HEK293 (cell line): ENCODE data around the gene ITPA.
A peak's percentile ranks its signal among the peaks of the same experiment; 100 is the strongest.

Experiments used
- EGR2 ChIP-seq: fragments of 450-650 bp; formaldehyde crosslinking; IDR thresholded peaks from 2 replicates; pipeline ENCODE4 v1.5.1; 2016; ENCODE audit warnings: low read depth, missing biosample characterization, missing genetic modification characterization
- GLIS2 ChIP-seq: fragments of 450-650 bp; formaldehyde crosslinking; IDR thresholded peaks from 2 replicates; pipeline ENCODE4 v1.5.1; 2016; ENCODE audit warnings: missing biosample characterization, missing genetic modification characterization
- KLF1 ChIP-seq: fragments of 450-650 bp; formaldehyde crosslinking; IDR thresholded peaks from 2 replicates; pipeline ENCODE4 v1.5.1; 2016; ENCODE audit warnings: missing biosample characterization, missing genetic modification characterization
- KLF16 ChIP-seq: fragments of 450-650 bp; formaldehyde crosslinking; IDR thresholded peaks from 2 replicates; pipeline ENCODE4 v1.5.1; 2017; ENCODE audit warnings: missing biosample characterization, missing genetic modification characterization
- YY1 ChIP-seq: fragments of 450-650 bp; formaldehyde crosslinking; IDR thresholded peaks from 2 replicates; pipeline ENCODE4 v1.5.1; 2018; ENCODE audit warnings: missing biosample characterization, missing genetic modification characterization
- ZBTB17 ChIP-seq: fragments of 450-650 bp; formaldehyde crosslinking; IDR thresholded peaks from 2 replicates; pipeline ENCODE4 v1.5.1; 2016; ENCODE audit warnings: missing biosample characterization, missing genetic modification characterization
- ZBTB21 ChIP-seq: fragments of 450-650 bp; formaldehyde crosslinking; IDR thresholded peaks from 2 replicates; pipeline ENCODE4 v1.5.1; 2017; ENCODE audit warnings: missing biosample characterization, missing genetic modification characterization
- ZFHX2 ChIP-seq: fragments of 450-650 bp; formaldehyde crosslinking; conservative IDR thresholded peaks from 2 replicates; pipeline ENCODE4 v1.5.1; 2016; ENCODE audit warnings: missing biosample characterization, missing genetic modification characterization
- ZNF114 ChIP-seq: fragments of 450-650 bp; formaldehyde crosslinking; IDR thresholded peaks from 2 replicates; pipeline ENCODE4 v1.5.0; 2017; ENCODE audit warnings: missing biosample characterization, missing genetic modification characterization
- ZNF175 ChIP-seq: fragments of 450-650 bp; formaldehyde crosslinking; IDR thresholded peaks from 2 replicates; pipeline ENCODE4 v1.5.1; 2016; ENCODE audit warnings: missing biosample characterization, missing genetic modification characterization
- ZNF2 ChIP-seq: fragments of 450-650 bp; formaldehyde crosslinking; IDR thresholded peaks from 2 replicates; pipeline ENCODE4 v1.5.1; 2016; ENCODE audit warnings: missing biosample characterization, missing genetic modification characterization
- ZNF426 ChIP-seq: fragments of 450-650 bp; formaldehyde crosslinking; IDR thresholded peaks from 2 replicates; pipeline ENCODE4 v1.5.1; 2017; ENCODE audit warnings: missing biosample characterization, missing genetic modification characterization, mild to moderate bottlenecking, inconsistent platforms, moderate library complexity
- ZNF501 ChIP-seq: fragments of 450-650 bp; formaldehyde crosslinking; IDR thresholded peaks from 2 replicates; pipeline ENCODE4 v1.5.1; 2016; ENCODE audit warnings: missing biosample characterization, missing genetic modification characterization
- ZNF621 ChIP-seq: fragments of 450-650 bp; formaldehyde crosslinking; IDR thresholded peaks from 2 replicates; pipeline ENCODE4 v1.5.1; 2017; ENCODE audit warnings: missing biosample characterization, missing genetic modification characterization
- ZNF670 ChIP-seq: fragments of 450-650 bp; formaldehyde crosslinking; IDR thresholded peaks from 2 replicates; pipeline ENCODE4 v1.5.1; 2016; ENCODE audit warnings: missing biosample characterization, missing genetic modification characterization, low read depth
- ZNF76 ChIP-seq: fragments of 450-650 bp; formaldehyde crosslinking; IDR thresholded peaks from 2 replicates; pipeline ENCODE4; 2016; ENCODE audit warnings: low read depth, missing biosample characterization, missing genetic modification characterization, borderline replicate concordance
- ZNF785 ChIP-seq: fragments of 450-650 bp; formaldehyde crosslinking; IDR thresholded peaks from 2 replicates; pipeline ENCODE4 v1.5.1; 2016; ENCODE audit warnings: missing biosample characterization, missing genetic modification characterization
- ZNF791 ChIP-seq: fragments of 450-650 bp; formaldehyde crosslinking; IDR thresholded peaks from 2 replicates; pipeline ENCODE4 v1.5.1; 2016; ENCODE audit warnings: missing biosample characterization, missing genetic modification characterization
- ZSCAN30 ChIP-seq: fragments of 450-650 bp; IDR thresholded peaks from 2 replicates; pipeline ENCODE4 v1.5.1; 2018; ENCODE audit warnings: missing biosample characterization, mild to moderate bottlenecking, missing genetic modification characterization, moderate library complexity
- ZXDB ChIP-seq: fragments of 450-650 bp; formaldehyde crosslinking; IDR thresholded peaks from 2 replicates; pipeline ENCODE4 v1.5.1; 2016; ENCODE audit warnings: missing biosample characterization, missing genetic modification characterization
- TF ChIP-seq, protein P1 (sequence below): fragments of 450-650 bp; formaldehyde crosslinking; IDR thresholded peaks from 2 replicates; pipeline ENCODE4 v1.5.1; 2016; ENCODE audit warnings: missing biosample characterization, missing genetic modification characterization
- TF ChIP-seq, protein P2 (sequence below): fragments of 450-650 bp; formaldehyde crosslinking; optimal IDR thresholded peaks from 2 replicates; pipeline ENCODE3; 2016; ENCODE audit warnings: missing biosample characterization, mild to moderate bottlenecking, missing genetic modification characterization
- TF ChIP-seq, protein P3 (sequence below): fragments of 450-650 bp; formaldehyde crosslinking; IDR thresholded peaks from 2 replicates; pipeline ENCODE4 v1.5.1; 2017; ENCODE audit warnings: missing biosample characterization, missing genetic modification characterization
- TF ChIP-seq, protein P4 (sequence below): fragments of 450-650 bp; formaldehyde crosslinking; conservative IDR thresholded peaks from 2 replicates; pipeline ENCODE4 v1.5.1; 2016; ENCODE audit warnings: low read depth, missing biosample characterization, missing genetic modification characterization
- TF ChIP-seq, protein P5 (sequence below): fragments of 450-650 bp; formaldehyde crosslinking; IDR thresholded peaks from 2 replicates; pipeline ENCODE4 v1.5.1; 2016; ENCODE audit warnings: missing biosample characterization, missing genetic modification characterization
- TF ChIP-seq, protein P6 (sequence below): fragments of 450-650 bp; formaldehyde crosslinking; IDR thresholded peaks from 2 replicates; pipeline ENCODE4 v1.5.1; 2016; ENCODE audit warnings: missing biosample characterization, missing genetic modification characterization

The ITPA gene

DNA sequence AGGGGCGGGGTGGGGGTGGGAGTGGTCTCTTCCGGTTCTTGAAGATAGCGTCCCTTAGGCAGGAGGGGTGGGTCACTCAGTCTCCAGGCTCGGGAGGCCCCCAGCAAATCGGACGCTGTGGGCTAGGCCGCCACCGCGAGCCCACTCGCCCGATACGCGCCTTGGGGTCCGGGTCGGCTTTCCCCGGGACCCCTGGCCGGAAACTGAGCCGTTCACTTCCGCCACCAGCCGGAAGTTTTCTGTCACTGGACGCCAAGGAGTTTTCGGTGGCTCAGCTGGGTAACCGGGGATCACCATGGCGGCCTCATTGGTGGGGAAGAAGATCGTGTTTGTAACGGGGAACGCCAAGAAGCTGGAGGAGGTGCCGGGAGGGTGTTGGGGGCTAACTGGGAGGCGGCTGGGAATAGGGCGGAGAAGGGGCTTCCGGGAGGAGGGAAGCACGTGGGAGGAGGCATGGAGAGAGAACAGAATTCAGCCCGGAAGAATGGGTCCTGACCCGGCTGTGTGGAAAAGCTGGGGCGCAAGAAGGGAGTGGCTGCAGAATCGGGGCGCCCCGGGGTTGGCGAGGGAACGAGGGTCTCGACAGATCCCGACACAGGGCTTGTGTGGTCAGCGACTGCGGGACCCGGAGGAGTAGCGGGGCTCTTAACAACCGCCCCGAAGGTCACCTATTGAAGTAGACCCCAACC, at the start of gene ITPA (continued):
- no peak for TF ChIP-seq ZBTB21 (tag by site-specific recombination)
- peak; percentile 89 for TF ChIP-seq ZXDB
- no peak for TF ChIP-seq ZNF114 (tag by site-specific recombination)
- no peak for TF ChIP-seq KLF16 (tag by site-specific recombination)
- TF ChIP-seq, protein P1, sequence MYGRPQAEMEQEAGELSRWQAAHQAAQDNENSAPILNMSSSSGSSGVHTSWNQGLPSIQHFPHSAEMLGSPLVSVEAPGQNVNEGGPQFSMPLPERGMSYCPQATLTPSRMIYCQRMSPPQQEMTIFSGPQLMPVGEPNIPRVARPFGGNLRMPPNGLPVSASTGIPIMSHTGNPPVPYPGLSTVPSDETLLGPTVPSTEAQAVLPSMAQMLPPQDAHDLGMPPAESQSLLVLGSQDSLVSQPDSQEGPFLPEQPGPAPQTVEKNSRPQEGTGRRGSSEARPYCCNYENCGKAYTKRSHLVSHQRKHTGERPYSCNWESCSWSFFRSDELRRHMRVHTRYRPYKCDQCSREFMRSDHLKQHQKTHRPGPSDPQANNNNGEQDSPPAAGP, result peak; percentile 72; the same call in 1 of the 2 replicates
- TF ChIP-seq, protein P2, sequence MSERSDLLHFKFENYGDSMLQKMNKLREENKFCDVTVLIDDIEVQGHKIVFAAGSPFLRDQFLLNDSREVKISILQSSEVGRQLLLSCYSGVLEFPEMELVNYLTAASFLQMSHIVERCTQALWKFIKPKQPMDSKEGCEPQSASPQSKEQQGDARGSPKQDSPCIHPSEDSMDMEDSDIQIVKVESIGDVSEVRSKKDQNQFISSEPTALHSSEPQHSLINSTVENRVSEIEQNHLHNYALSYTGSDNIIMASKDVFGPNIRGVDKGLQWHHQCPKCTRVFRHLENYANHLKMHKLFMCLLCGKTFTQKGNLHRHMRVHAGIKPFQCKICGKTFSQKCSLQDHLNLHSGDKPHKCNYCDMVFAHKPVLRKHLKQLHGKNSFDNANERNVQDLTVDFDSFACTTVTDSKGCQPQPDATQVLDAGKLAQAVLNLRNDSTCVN, result peak; percentile 29
- TF ChIP-seq, protein P3, sequence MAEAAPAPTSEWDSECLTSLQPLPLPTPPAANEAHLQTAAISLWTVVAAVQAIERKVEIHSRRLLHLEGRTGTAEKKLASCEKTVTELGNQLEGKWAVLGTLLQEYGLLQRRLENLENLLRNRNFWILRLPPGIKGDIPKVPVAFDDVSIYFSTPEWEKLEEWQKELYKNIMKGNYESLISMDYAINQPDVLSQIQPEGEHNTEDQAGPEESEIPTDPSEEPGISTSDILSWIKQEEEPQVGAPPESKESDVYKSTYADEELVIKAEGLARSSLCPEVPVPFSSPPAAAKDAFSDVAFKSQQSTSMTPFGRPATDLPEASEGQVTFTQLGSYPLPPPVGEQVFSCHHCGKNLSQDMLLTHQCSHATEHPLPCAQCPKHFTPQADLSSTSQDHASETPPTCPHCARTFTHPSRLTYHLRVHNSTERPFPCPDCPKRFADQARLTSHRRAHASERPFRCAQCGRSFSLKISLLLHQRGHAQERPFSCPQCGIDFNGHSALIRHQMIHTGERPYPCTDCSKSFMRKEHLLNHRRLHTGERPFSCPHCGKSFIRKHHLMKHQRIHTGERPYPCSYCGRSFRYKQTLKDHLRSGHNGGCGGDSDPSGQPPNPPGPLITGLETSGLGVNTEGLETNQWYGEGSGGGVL (tag by site-specific recombination), result no peak
- TF ChIP-seq ZNF791 (tag by site-specific recombination), result no peak
- TF ChIP-seq YY1 (tag by site-specific recombination), result peak; percentile 50; the same call in 1 of the 2 replicates
- no peak for TF ChIP-seq ZNF621 (tag by site-specific recombination)
- peak; percentile 85 for TF ChIP-seq GLIS2
- TF ChIP-seq, protein P4, sequence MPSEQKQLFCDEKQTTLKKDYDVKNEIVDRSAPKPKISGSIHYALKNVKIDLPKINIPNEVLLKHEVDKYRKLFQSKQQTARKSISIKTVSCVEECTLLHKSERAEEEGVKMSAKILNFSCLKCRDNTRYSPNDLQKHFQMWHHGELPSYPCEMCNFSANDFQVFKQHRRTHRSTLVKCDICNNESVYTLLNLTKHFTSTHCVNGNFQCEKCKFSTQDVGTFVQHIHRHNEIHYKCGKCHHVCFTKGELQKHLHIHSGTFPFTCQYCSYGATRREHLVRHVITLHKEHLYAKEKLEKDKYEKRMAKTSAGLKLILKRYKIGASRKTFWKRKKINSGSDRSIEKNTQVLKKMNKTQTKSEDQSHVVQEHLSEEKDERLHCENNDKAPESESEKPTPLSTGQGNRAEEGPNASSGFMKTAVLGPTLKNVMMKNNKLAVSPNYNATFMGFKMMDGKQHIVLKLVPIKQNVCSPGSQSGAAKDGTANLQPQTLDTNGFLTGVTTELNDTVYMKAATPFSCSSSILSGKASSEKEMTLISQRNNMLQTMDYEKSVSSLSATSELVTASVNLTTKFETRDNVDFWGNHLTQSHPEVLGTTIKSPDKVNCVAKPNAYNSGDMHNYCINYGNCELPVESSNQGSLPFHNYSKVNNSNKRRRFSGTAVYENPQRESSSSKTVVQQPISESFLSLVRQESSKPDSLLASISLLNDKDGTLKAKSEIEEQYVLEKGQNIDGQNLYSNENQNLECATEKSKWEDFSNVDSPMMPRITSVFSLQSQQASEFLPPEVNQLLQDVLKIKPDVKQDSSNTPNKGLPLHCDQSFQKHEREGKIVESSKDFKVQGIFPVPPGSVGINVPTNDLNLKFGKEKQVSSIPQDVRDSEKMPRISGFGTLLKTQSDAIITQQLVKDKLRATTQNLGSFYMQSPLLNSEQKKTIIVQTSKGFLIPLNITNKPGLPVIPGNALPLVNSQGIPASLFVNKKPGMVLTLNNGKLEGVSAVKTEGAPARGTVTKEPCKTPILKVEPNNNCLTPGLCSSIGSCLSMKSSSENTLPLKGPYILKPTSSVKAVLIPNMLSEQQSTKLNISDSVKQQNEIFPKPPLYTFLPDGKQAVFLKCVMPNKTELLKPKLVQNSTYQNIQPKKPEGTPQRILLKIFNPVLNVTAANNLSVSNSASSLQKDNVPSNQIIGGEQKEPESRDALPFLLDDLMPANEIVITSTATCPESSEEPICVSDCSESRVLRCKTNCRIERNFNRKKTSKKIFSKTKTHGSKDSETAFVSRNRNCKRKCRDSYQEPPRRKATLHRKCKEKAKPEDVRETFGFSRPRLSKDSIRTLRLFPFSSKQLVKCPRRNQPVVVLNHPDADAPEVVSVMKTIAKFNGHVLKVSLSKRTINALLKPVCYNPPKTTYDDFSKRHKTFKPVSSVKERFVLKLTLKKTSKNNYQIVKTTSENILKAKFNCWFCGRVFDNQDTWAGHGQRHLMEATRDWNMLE, result peak; percentile 97
- TF ChIP-seq ZSCAN30 (tag by site-specific recombination), result peak; percentile 58; the same call in 1 of the 2 replicates
- peak; percentile 74 for TF ChIP-seq EGR2 (tag by site-specific recombination)
- no peak for TF ChIP-seq ZNF785 (tag by site-specific recombination)
- TF ChIP-seq ZNF76 (tag by site-specific recombination), result peak; percentile 81
- peak; percentile 68 for TF ChIP-seq ZFHX2 (tag by site-specific recombination)
- no peak for TF ChIP-seq ZNF175 (tag by site-specific recombination)
- TF ChIP-seq ZNF2, result peak; percentile 42; the same call in 1 of the 2 replicates
- TF ChIP-seq, protein P5, sequence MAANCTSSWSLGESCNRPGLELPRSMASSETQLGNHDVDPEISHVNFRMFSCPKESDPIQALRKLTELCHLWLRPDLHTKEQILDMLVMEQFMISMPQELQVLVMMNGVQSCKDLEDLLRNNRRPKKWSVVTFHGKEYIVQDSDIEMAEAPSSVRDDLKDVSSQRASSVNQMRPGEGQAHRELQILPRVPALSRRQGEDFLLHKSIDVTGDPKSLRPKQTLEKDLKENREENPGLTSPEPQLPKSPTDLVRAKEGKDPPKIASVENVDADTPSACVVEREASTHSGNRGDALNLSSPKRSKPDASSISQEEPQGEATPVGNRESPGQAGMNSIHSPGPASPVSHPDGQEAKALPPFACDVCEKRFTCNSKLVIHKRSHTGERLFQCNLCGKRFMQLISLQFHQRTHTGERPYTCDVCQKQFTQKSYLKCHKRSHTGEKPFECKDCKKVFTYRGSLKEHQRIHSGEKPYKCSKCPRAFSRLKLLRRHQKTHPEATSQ (tag by site-specific recombination), result no peak
- peak; percentile 25; the same call in 1 of the 2 replicates for TF ChIP-seq ZNF501 (tag by site-specific recombination)
- peak; percentile 64 for TF ChIP-seq KLF1 (tag by site-specific recombination)
- TF ChIP-seq ZNF426 (tag by site-specific recombination), result no peak
- TF ChIP-seq ZNF670 (tag by site-specific recombination), result no peak
- peak; percentile 57; the same call in 1 of the 2 replicates for TF ChIP-seq ZBTB17 (tag by site-specific recombination)
- TF ChIP-seq, protein P6, sequence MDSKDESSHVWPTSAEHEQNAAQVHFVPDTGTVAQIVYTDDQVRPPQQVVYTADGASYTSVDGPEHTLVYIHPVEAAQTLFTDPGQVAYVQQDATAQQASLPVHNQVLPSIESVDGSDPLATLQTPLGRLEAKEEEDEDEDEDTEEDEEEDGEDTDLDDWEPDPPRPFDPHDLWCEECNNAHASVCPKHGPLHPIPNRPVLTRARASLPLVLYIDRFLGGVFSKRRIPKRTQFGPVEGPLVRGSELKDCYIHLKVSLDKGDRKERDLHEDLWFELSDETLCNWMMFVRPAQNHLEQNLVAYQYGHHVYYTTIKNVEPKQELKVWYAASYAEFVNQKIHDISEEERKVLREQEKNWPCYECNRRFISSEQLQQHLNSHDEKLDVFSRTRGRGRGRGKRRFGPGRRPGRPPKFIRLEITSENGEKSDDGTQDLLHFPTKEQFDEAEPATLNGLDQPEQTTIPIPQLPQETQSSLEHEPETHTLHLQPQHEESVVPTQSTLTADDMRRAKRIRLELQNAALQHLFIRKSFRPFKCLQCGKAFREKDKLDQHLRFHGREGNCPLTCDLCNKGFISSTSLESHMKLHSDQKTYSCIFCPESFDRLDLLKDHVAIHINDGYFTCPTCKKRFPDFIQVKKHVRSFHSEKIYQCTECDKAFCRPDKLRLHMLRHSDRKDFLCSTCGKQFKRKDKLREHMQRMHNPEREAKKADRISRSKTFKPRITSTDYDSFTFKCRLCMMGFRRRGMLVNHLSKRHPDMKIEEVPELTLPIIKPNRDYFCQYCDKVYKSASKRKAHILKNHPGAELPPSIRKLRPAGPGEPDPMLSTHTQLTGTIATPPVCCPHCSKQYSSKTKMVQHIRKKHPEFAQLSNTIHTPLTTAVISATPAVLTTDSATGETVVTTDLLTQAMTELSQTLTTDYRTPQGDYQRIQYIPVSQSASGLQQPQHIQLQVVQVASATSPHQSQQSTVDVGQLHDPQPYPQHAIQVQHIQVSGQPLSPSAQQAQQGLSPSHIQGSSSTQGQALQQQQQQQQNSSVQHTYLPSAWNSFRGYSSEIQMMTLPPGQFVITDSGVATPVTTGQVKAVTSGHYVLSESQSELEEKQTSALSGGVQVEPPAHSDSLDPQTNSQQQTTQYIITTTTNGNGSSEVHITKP, result peak; percentile 93
